NCI-H128 (cell line): ENCODE data around the gene IL3.
"Not testable (repeated sequence)": the region's sequence is repeated elsewhere in the genome, so short reads cannot be mapped to it uniquely, and the experiment has no call there.

ENCODE experiments used
- DNase-seq: peaks from one replicate; lab custom pipeline; 2025; ENCODE audit not compliant: unreplicated experiment; lab: John Stamatoyannopoulos, UW

IL3 gene

GRCh38 chr5:132093271-132093670, 32.8 kb downstream of the IL3 start:
- DNase-seq = no peak

DNA sequence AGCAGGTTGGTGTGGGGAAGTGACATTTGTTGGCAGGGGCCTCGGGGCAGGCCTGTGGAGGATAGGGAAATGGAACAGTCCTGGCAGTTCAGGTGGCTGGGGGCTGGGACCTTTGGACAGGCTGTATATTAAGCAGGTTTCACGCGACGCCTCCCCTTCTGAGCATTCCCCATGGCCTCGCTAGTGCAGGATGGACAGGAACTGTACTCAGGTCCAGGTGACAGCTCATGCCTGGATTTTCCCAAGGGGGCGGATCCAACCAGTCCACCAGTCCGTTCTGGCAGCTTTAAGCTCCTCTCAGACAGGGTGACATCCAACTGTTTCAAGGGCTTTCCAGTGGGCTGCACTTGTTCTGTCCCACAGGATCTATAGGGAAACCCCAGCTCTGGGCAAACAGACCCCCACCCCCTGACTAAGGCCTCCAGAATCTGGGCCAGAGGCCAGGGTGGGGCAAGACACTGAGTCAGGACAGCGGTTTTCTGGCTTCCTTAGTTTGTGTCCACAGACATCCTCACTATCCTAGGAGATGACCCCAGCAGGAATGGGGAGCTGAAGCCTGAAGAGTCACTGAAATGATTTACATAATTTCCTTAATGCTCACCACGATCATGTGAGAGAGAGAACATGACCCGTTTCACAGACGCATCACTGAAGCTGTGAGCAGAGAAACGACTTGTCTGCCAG, 34.1 kb downstream of the IL3 start:
- no peak for DNase-seq

- no peak for DNase-seq
These were observed 34.6 kb downstream of the IL3 start for GRCh38 chr5:132095077-132095410.

- no peak for DNase-seq
These were observed 35.0 kb downstream of the IL3 start for GRCh38 chr5:132095424-132095972.

DNA sequence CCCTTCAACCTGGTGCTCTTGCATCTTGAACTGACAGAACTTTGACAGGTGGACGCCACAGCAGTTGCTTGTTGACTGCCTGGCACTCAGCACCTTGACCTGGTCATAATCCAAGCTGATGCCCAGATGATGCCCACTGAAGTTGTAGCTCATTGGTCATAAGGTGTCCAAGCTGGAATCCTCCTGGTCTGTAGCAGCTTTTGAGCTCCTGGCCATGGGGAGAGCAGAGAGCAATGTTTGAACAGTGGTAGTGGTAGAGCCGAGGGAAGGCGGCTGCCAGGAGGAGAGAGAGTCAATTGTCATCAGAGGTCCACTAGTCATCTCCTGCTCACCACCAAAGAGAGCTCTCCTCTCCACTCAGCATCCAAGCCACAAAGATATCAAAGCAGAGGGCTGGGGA, 36.4 kb downstream of the IL3 start:
- no peak for DNase-seq

GRCh38 chr5:132098151-132098594, 37.7 kb downstream of the IL3 start:
- no peak for DNase-seq

DNA sequence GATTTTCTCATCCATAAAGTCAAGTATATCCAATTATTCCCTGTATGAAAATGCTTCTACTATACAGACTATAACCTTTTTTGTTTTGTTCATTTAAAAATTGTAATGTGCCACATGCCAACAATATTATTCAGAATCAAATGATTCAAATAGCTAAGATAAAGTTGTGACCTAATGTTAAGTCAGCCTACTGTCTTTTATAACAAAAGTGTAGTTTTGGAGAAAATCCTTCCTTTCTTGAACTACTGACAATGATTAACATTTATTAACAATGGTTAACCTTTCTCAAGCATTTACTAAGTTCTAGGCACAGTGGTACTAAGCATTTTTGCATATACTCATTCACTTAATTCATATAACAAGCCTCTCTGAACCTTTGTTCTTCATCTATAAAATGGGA, 38.2 kb downstream of the IL3 start:
- no peak for DNase-seq

DNA sequence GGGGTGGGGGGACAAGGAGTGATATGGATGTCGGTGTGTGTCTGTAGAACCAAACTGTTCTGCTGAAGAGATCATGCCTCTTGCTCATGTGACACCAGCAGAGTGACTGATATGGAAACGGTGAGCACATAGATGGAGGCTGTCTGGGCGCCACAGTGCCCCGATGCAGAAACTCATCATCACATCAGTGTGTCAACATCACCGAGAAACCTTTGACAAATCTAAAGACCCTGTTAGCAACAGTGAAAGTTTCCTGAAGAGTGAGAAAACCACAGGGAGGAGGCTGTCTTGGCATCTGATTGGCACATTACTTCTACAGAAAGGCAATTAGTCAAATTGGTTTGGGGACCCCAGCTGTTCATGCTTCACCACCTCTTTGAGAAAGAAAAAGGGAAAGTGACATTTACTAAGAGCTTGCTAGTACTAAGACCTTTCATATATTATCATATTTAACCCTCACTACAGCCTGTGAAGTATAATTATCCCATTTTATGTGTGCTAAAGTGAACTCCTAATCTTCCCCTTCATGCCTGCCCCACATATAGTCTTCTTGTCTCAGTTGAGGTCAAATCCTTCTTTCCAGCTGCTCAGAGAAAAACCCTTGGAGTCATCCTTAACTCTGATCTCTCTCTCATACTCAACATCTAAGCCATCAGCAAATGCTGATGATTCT, 38.8 kb downstream of the IL3 start:
- DNase-seq = no peak

- no peak for DNase-seq
These were observed 39.5 kb downstream of the IL3 start for GRCh38 chr5:132099905-132100304.

DNA sequence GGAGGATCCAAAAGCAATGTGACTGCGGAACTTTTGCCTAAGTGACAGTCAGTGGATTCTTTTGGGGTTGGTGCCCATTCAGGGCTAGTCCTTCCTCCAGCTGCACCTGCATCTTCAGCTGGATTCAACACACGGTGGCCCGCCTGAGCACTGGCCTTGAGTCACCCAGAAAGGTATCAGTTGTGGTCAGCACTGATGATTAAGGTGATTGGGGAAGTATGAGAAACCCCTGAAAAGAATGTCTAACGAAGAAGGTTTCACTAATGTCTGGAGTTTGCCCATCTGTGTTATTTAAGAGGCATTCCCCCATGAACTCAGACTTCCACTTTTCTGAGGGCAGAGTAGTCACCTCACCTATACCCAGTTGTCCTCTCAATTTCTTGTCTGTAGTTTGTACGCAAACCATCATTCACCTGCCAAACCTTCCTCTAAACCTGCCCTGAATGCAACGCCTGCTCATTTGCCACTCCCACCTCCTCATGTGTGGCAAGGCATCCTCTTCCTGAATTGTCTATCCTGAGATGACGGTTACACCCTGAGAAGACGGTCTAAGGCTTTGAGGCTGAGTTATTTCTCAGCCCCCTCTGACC, 40.3 kb downstream of the IL3 start:
- no peak for DNase-seq

- DNase-seq = no peak
These were observed 41.0 kb downstream of the IL3 start for GRCh38 chr5:132101385-132101880.

GRCh38 chr5:132102101-132102701, 41.7 kb downstream of the IL3 start:
- no peak for DNase-seq

DNA sequence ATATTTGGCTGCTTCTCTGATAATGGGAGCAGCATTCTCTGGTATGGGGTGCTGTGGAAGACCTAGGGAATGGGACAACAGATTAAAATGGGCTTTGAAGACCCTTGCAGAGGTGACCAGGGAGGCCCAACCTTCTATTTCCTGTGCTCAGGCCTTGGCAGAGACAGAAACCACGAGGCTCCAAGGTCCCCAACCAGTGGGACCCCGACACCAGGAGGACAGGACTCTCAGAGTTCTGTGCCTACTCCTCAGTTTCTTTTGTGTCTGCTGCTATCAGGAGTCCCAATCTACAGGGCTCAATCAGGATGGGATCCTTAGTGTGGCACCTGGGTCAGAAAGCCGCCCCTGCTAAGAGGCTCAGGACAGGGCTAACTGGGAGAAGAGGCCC, 42.5 kb downstream of the IL3 start:
- no peak for DNase-seq

DNA sequence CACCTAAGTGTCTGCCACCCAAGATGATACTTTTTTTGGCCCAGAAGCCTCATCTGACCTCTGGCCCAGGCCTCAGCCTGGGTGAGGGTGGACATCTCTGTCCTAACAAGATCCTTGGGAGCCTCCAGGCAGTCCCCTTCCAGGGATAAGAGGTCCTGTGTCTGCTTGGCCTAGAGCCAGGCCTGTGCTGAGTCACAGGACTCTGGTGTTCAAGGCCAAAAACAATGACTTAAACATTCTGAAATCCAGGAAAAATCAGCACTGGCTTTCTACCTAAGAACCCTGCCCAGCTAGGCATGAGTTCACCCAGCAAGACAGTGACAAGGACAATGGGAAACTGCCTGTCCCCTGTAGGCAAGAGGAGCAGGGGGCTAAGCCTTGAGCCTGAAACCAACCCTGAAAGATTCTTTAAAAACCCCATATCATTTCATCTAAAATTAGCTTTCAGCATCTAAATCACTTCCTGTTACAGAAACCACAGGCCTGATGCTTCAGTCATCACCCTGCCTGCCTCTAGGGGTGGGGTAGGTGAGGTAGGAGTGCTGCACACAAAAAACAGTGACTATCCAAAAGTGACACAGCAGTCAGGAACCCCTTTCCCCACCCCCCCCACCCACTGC, 43.0 kb downstream of the IL3 start:
- DNase-seq = no peak

- DNase-seq = no peak
These were observed 43.5 kb downstream of the IL3 start for GRCh38 chr5:132103969-132104391.

GRCh38 chr5:132104556-132104955, 44.1 kb downstream of the IL3 start:
- DNase-seq = no peak

- no peak for DNase-seq
These were observed 45.2 kb downstream of the IL3 start for GRCh38 chr5:132105688-132106087.

DNA sequence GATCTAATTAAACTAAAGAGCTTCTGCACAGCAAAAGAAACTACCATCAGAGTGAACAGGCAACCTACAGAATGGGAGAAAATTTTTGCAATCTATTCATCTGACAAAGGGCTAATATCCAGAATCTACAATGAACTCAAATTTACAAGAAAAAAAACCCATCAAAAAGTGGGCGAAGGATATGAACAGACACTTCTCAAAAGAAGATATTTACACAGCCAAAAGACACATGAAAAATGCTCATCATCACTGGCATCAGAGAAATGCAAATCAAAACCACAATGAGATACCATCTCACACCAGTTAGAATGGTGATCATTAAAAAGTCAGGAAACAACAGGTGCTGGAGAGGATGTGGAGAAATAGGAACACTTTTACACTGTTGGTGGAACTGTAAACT, 48.0 kb downstream of the IL3 start:
- not testable (repeated sequence) for DNase-seq

- not testable (repeated sequence) for DNase-seq
These were observed 48.5 kb downstream of the IL3 start for GRCh38 chr5:132108957-132109356.

DNA sequence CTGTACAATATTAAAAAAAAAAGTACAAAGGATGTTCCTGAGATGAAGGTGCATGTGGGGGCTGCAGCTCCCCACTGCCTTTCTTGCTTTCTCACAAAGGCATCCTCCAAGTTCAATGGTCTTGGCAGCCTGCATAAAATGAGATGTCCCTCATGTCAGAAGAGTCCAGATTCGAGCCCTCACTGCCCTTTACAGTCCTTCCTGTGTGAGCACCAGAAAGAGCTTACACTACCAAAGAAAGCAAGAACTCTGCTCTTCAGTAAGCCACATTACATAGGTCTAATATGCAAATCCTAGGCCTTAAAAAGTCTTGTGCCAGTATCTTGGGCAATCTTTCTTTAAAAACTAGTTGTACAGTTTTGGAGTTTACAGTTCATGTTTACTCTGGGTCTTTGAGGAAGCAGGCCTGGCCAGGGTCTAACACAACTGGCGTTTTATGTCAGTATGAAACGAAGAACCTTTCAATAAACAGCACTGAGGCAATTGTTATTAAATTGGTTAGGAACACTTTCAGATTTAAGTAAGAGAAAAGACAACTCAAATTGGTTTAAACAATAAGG, 49.1 kb downstream of the IL3 start:
- no peak for DNase-seq

DNA sequence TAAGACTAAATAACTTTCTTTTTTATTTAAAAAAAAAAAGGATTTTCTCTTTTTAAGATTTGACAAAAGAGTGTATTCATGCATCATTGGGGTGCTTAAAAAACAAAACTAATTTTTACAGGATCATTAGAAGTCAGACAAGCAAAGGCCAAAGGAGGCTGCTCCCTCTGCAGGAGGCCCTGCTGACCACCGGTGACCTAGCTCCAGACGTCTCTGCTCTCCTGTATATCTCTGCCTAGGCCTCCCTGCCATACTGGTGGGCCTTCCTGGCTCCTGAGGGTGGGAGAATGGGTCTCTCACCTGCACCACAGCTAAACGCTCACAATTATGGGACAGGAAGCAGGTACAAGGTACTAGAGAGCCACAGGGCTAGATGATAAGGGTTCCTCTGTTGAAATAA, 49.7 kb downstream of the IL3 start:
- no peak for DNase-seq
